ENCODE measurements around the gene ICE2.

ICE2 gene

GRCh38 chr15:60389261-60390077, 89.5 kb downstream of the ICE2 start:
- no peak overlapping the region for H2AFZ ChIP-seq (ENCODE audit: low read depth, low read length, severe bottlenecking)
- no peaks in the 10 kb centered on the region for H3K9me3 ChIP-seq (ENCODE audit: insufficient read depth, low read length)
- H3K4me2 ChIP-seq (ENCODE audit: low read depth, low read length, poor library complexity, severe bottlenecking) = no peak overlapping the region
- no peaks in the 10 kb centered on the region for H4K20me1 ChIP-seq (ENCODE audit: low read depth, low read length)
- H3K36me3 ChIP-seq (ENCODE audit: low read length) = no peaks in the 10 kb centered on the region
- no peaks in the 10 kb centered on the region for H3K9me2 ChIP-seq (replicated peaks; ENCODE audit: insufficient read depth, low read length)
- H3K79me2 ChIP-seq (ENCODE audit: insufficient read depth, low read length) = no peaks in the 10 kb centered on the region
- no peaks in the 10 kb centered on the region for H3F3A ChIP-seq (ENCODE audit: insufficient read depth)
- H3K27ac ChIP-seq (ENCODE audit: low read depth, low read length) = no peak overlapping the region
- H3K9ac ChIP-seq (ENCODE audit: low read length) = no peak overlapping the region
- no peak overlapping the region for H3K4me3 ChIP-seq (ENCODE audit: insufficient read depth, low read length, poor library complexity, severe bottlenecking)
- no peaks in the 10 kb centered on the region for H3K27me3 ChIP-seq (ENCODE audit: low read length)
- TF ChIP-seq EZH2phosphoT487 (conservative IDR thresholded peaks at IDR 0.05; ENCODE audit: low read length) = no peak

GRCh38 chr15:60387321-60387720, 91.6 kb downstream of the ICE2 start:
- H4K20me1 ChIP-seq (ENCODE audit: low read depth, low read length) = no peaks in the 10 kb centered on the region
- no peak overlapping the region for H3K4me2 ChIP-seq (ENCODE audit: low read depth, low read length, poor library complexity, severe bottlenecking)
- H3K79me2 ChIP-seq (ENCODE audit: insufficient read depth, low read length) = no peaks in the 10 kb centered on the region

GRCh38 chr15:60386615-60387014, 92.3 kb downstream of the ICE2 start:
- Histone ChIP-seq H3K9ac (ENCODE audit: low read length) (no peak overlapping the region), H3K4me2 (ENCODE audit: low read depth, low read length, poor library complexity, severe bottlenecking) (no peak overlapping the region), H3K9me3 (ENCODE audit: insufficient read depth, low read length) (no peaks in the 10 kb centered on the region), H3F3A (ENCODE audit: insufficient read depth) (no peaks in the 10 kb centered on the region), H3K27ac (ENCODE audit: low read depth, low read length) (no peak overlapping the region), H3K36me3 (ENCODE audit: low read length) (no peaks in the 10 kb centered on the region), H3K79me2 (ENCODE audit: insufficient read depth, low read length) (no peaks in the 10 kb centered on the region), H4K20me1 (ENCODE audit: low read depth, low read length) (no peaks in the 10 kb centered on the region), H2AFZ (ENCODE audit: low read depth, low read length, severe bottlenecking) (no peak overlapping the region), H3K27me3 (ENCODE audit: low read length) (no peaks in the 10 kb centered on the region), H3K9me2 (replicated peaks; ENCODE audit: insufficient read depth, low read length) (no peaks in the 10 kb centered on the region), H3K4me3 (ENCODE audit: insufficient read depth, low read length, poor library complexity, severe bottlenecking) (no peak overlapping the region)
- TF ChIP-seq EZH2phosphoT487 (conservative IDR thresholded peaks at IDR 0.05; ENCODE audit: low read length) (no peak), CTCF (IDR thresholded peaks at IDR 0.05; ENCODE audit: insufficient read depth, low read length, poor library complexity, severe bottlenecking) (no peak)

More at GRCh38 chr15:60387321-60387720, 91.6 kb downstream of the ICE2 start:
- H2AFZ ChIP-seq (ENCODE audit: low read depth, low read length, severe bottlenecking) = no peak overlapping the region
- no peak for TF ChIP-seq CTCF (IDR thresholded peaks at IDR 0.05; ENCODE audit: insufficient read depth, low read length, poor library complexity, severe bottlenecking)
- TF ChIP-seq EZH2phosphoT487 (conservative IDR thresholded peaks at IDR 0.05; ENCODE audit: low read length) = no peak
- no peak overlapping the region for H3K4me3 ChIP-seq (ENCODE audit: insufficient read depth, low read length, poor library complexity, severe bottlenecking)
- no peaks in the 10 kb centered on the region for H3K9me3 ChIP-seq (ENCODE audit: insufficient read depth, low read length)
- H3K27me3 ChIP-seq (ENCODE audit: low read length) = no peaks in the 10 kb centered on the region
- H3K36me3 ChIP-seq (ENCODE audit: low read length) = no peaks in the 10 kb centered on the region
- no peaks in the 10 kb centered on the region for H3F3A ChIP-seq (ENCODE audit: insufficient read depth)
- H3K27ac ChIP-seq (ENCODE audit: low read depth, low read length) = no peak overlapping the region
- H3K9me2 ChIP-seq (replicated peaks; ENCODE audit: insufficient read depth, low read length) = no peaks in the 10 kb centered on the region
- no peak overlapping the region for H3K9ac ChIP-seq (ENCODE audit: low read length)

Data from SU-DHL-6 (cell line).